Diencephalon (tissue), 1 donor: ENCODE measurements around the gene TTLL1. TPM values are rescaled to one million over a fixed set of nuclear protein-coding genes. Genes with fewer than 3 reads are reported as not detected.

ENCODE experiments used
- total RNA-seq: library from RNA; depleted of rRNA; stranded (reverse); fragments of >200 nt; gene quantifications from one replicate; pipeline ENCODE4 v1.2.3, GENCODE V29; 2014

Gene TTLL1
- 45.2 TPM for total RNA-seq

GRCh38 chr22:43088984-43089717 is at the start of gene TTLL1:
TTLL1 (minus strand) TSS chr22:43089391; CDS start chr22:43075586, 13,805 bp downstream.

GRCh38 chr22:43110444-43110926 is 21.3 kb upstream of the TTLL1 start, which contains the start of gene BIK:
BIK (plus strand) TSS chr22:43110750; CDS start chr22:43124023, 13,273 bp downstream.

GRCh38 chr22:43014869-43015676 is 74.1 kb downstream of the TTLL1 start, which contains the start of gene PACSIN2:
PACSIN2 (minus strand) TSS chr22:43015149; CDS start chr22:42912080, 103,069 bp downstream.

Other genes with a start within 250 kb of the TTLL1 start
- 46.6 TPM for gene ARFGAP3, start 232.1 kb downstream of the TTLL1 start, total RNA-seq
- 28.6 TPM for gene PACSIN2, start 74.2 kb downstream of the TTLL1 start, total RNA-seq
- gene BIK, start 21.4 kb upstream of the TTLL1 start, total RNA-seq = 0.46 TPM
- 24.2 TPM for gene MCAT, start 54.0 kb upstream of the TTLL1 start, total RNA-seq
- gene TSPO, start 62.2 kb upstream of the TTLL1 start, total RNA-seq = 16.1 TPM
- 24.2 TPM for gene TTLL12, start 97.7 kb upstream of the TTLL1 start, total RNA-seq